Neuron (in vitro differentiated cells): ENCODE data around the gene SDF2L1.
"Not testable (repeated sequence)": the region's sequence is repeated elsewhere in the genome, so short reads cannot be mapped to it uniquely, and the experiment has no call there.

Source experiments
- H2AFZ ChIP-seq: one replicate; pipeline ENCODE4 v1.6.1; 2013; ENCODE audit warnings: low read depth, mild to moderate bottlenecking, inconsistent platforms, low read length, moderate library complexity
- H3K27me3 ChIP-seq: one replicate; pipeline ENCODE4 v1.6.1; 2013; ENCODE audit warnings: low read length; ENCODE audit not compliant: insufficient read depth
- H3K36me3 ChIP-seq: one replicate; pipeline ENCODE4 v1.6.1; 2013; ENCODE audit warnings: low read length; ENCODE audit not compliant: insufficient read depth
- H3K4me1 ChIP-seq: one replicate; pipeline ENCODE4 v1.6.1; 2013; ENCODE audit warnings: low read length; ENCODE audit not compliant: insufficient read depth
- H3K4me3 ChIP-seq: 2 replicates; pipeline ENCODE4 v1.5.1; 2013; ENCODE audit warnings: mild to moderate bottlenecking, low read length, moderate library complexity
- H3K9me3 ChIP-seq: one replicate; pipeline ENCODE4 v1.6.1; 2013; ENCODE audit warnings: low read length

SDF2L1 gene

DNA sequence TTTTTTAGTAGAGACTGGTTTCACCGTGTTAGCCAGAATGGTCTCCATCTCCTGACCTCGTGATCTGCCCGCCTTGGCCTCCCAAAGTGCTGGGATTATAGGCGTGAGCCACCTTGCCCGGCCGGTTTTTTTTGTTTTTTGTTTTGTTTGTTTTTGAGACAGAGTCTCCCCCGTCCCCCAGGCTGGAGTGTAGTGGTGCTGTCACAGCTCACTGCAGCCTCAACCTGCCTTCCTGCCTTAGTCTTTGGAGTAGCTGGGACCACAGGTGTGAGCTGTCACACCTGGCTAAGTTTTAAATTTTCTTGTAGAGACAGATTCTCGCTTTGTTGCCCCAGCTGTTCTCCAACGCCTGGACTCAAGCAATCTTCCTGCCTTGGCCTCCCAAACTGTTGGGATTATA is 26.9 kb downstream of the SDF2L1 start:
- H3K36me3 ChIP-seq: peaks cover 39% of the 10 kb centered on the region
- H3K4me3 ChIP-seq: no peak overlapping the region
- peaks cover 2% of the 10 kb centered on the region for H3K4me1 ChIP-seq
- H3K9me3 ChIP-seq: no peaks in the 10 kb centered on the region
- H2AFZ ChIP-seq: no peak overlapping the region
- H3K27me3 ChIP-seq: no peaks in the 10 kb centered on the region

- peaks cover 4% of the 10 kb centered on the region for H3K9me3 ChIP-seq
- H2AFZ ChIP-seq: no peak overlapping the region
- H3K4me3 ChIP-seq: no peak overlapping the region
- no peaks in the 10 kb centered on the region for H3K4me1 ChIP-seq
- H3K36me3 ChIP-seq: peaks cover 60% of the 10 kb centered on the region
- H3K27me3 ChIP-seq: no peaks in the 10 kb centered on the region
Observed at GRCh38 chr22:21672107-21672629, 30.1 kb downstream of the SDF2L1 start.

- H2AFZ ChIP-seq: no peak overlapping the region
- no peaks in the 10 kb centered on the region for H3K4me1 ChIP-seq
- no peak overlapping the region for H3K4me3 ChIP-seq
- no peaks in the 10 kb centered on the region for H3K27me3 ChIP-seq
- H3K9me3 ChIP-seq: peaks cover 4% of the 10 kb centered on the region
- peaks cover 62% of the 10 kb centered on the region for H3K36me3 ChIP-seq
Observed at GRCh38 chr22:21673534-21674321, 31.6 kb downstream of the SDF2L1 start.

GRCh38 chr22:21674638-21675245 is 32.6 kb downstream of the SDF2L1 start:
- H3K9me3 ChIP-seq: peaks cover 4% of the 10 kb centered on the region
- no peaks in the 10 kb centered on the region for H3K27me3 ChIP-seq
- peaks cover 59% of the 10 kb centered on the region for H3K36me3 ChIP-seq

DNA sequence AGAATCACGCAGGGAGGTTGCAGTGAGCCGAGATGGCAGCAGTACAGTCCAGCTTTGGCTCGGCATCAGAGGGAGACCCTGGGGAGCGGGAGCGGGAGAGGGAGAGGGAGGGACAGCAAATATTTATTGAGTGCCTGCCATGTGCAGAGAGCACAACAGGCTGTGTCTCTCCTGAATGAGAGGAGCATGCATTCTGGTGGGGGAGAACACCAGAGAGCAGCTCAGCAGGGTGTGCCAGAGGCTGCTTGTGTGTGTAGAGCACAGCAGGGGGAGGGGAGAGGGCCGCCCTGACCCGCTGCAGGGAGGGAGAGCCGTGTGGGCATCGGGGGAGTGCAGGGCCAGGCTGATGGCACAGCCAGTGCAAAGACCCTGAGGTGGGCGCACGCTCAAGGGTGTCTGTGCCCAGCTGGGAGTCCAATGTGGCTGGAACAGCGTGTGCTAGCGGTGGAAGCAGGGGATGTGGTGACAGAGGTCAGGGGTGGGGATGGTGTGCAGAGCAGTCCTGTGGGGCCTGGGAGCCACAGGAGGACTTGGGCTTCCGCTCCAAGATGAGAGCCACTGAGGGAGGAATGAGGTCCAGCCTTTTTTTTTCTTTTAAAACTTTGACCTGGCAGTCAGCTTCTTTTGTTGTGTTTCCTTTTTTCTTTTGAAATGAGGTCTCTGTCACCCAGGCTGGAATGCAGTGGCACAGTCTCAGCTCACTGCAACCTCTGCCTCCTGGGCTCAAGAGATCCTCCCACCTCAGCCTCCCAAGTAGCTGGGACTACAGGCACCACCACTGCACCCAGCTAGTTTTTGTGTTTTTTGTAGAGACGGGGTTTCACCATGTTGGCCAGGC is 35.7 kb downstream of the SDF2L1 start:
- H3K4me1 ChIP-seq: no peaks in the 10 kb centered on the region
- H3K27me3 ChIP-seq: no peaks in the 10 kb centered on the region
- H2AFZ ChIP-seq: no peak overlapping the region
- peaks cover 47% of the 10 kb centered on the region for H3K36me3 ChIP-seq
- H3K4me3 ChIP-seq: no peak overlapping the region
- peaks cover 4% of the 10 kb centered on the region for H3K9me3 ChIP-seq

More at GRCh38 chr22:21674638-21675245, 32.6 kb downstream of the SDF2L1 start:
- H3K4me3 ChIP-seq: no peak overlapping the region
- H3K4me1 ChIP-seq: no peaks in the 10 kb centered on the region
- no peak overlapping the region for H2AFZ ChIP-seq

- peaks cover 42% of the 10 kb centered on the region for H3K36me3 ChIP-seq
- H3K4me1 ChIP-seq, H3K27me3 ChIP-seq, H3K9me3 ChIP-seq, H2AFZ ChIP-seq, H3K4me3 ChIP-seq: not testable (repeated sequence)
Observed at GRCh38 chr22:21678842-21679241, 36.7 kb downstream of the SDF2L1 start.

DNA sequence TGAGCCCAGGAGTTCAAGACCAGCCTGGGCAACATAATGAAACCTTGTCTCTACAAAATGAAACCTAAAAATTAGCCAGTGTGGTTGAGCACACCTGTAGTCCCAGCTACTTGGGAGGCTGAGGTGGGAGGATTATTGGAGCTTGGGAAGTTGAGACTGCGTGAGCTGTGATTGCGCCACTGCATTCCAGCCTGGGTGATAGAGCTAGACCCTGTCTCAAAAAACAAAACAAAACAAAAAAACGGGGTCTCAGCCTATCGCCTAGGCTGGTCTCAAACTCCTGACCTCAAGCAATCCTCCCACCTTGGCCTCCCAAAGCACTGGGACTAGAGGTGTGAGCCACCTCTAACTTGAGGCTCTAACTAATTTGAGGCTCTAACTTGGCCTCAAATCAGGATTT is 37.3 kb downstream of the SDF2L1 start:
- H3K9me3 ChIP-seq: peaks cover 4% of the 10 kb centered on the region
- H3K36me3 ChIP-seq: peaks cover 36% of the 10 kb centered on the region
- no peaks in the 10 kb centered on the region for H3K4me1 ChIP-seq
- H3K27me3 ChIP-seq: no peaks in the 10 kb centered on the region
- no peak overlapping the region for H3K4me3 ChIP-seq
- no peak overlapping the region for H2AFZ ChIP-seq

DNA sequence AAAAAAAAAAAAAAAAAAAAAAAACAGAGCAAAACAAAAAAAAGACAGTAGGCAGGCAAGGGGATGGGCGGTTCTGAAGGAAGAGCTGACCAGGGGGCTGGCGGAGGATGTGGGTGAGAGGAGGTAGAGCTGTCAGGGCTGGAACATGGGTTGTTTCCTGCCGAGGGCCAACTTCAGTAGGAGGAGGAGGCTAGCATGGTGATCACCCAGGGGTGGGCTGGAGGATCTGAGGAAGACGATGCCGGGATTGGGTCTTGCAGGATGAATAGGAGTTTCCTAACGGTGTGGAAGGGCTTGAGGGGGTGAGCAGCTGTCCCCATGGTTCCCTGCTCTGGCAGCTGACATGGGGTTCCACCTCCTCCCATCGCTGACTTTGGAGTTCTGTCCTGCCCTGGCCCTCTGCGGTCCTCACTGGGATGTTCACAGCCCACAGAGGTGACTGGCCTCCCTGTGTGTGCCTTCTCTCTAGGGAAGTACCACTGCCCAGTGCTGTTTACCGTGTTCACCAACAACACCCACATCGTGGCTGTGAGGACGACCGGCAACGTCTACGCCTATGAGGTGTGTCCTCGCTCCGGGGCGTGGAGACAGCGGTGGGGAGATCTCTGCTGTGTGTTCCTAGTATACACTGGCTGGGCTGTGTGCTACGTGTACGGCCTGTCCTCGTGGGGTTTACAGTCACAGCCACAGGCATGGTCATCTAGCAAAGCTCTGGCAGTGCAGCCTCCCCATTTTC is 38.9 kb downstream of the SDF2L1 start:
- Histone ChIP-seq H3K4me1 (no peaks in the 10 kb centered on the region), H3K36me3 (peaks cover 24% of the 10 kb centered on the region), H3K27me3 (no peaks in the 10 kb centered on the region), H2AFZ (no peak overlapping the region), H3K4me3 (no peak overlapping the region), H3K9me3 (peaks cover under 1% of the 10 kb centered on the region)

DNA sequence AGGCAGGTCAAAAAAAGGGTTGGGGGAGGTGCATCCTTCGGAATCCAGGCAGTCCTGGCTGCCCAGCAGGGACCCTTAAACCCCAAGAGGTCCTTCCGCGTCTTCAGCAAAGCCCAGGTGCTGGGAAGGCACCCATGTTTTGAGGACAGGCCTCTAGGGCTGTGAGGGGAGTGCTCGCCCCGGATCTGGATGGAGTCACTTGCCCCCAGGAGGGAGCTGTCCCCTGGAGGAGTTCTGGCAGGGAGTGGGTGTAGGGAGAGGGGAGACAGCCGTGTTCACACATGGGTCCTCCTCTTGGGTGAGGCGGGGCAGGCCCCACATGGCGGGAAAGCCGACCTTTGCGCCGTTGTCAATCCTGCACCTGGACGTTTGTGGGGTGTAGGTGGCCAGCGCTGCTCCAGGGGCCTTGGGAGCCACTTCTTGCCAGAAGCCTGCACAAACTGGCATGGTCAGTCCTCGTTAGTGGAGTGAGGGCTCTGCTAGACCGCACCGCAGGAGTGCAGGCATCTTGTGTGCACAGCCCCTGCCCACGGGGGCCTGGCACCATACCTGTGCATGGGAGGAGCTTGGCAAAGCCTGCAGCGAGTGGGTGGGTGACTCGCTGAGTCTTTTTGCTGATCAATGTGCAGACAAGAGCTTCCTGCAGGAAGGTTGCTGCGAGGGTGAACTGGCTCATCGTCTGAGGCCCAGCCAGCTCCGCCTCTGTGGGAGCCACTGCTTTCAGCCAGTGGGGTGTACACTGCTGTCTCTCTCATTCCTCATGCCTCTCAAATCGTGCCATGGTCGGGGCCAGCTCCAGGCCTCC is 39.7 kb downstream of the SDF2L1 start:
- Histone ChIP-seq H3K4me3 (no peak overlapping the region), H3K4me1 (no peaks in the 10 kb centered on the region), H2AFZ (no peak overlapping the region), H3K36me3 (peaks cover 29% of the 10 kb centered on the region), H3K9me3 (no peaks in the 10 kb centered on the region), H3K27me3 (no peaks in the 10 kb centered on the region)

- Histone ChIP-seq H3K9me3 (no peaks in the 10 kb centered on the region), H3K27me3 (no peaks in the 10 kb centered on the region), H2AFZ (no peak overlapping the region), H3K36me3 (peaks cover 33% of the 10 kb centered on the region), H3K4me3 (no peak overlapping the region), H3K4me1 (no peaks in the 10 kb centered on the region)
Observed at GRCh38 chr22:21682385-21683175, 40.5 kb downstream of the SDF2L1 start.

DNA sequence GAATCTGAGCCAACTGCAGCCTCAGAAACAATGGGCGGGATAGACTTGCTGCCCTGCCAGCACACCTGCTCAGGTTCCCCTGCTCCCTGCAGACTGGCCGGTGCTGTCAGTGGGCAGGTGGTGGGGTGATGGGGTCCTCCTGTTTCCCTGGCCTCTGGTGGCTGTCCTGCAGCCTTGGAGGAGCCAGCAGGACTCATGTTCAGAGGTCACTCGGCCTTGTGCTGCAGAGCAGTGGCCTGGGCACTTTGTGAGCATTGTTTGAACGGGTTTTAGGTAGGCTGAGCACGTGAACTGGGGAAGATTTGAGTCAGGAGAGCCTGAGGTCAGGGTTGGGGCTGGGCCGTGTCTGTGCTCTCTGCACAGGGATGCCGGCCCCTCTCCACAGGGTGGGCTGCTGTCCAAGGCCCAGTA is 41.3 kb downstream of the SDF2L1 start:
- no peaks in the 10 kb centered on the region for H3K27me3 ChIP-seq
- no peaks in the 10 kb centered on the region for H3K9me3 ChIP-seq
- H3K4me1 ChIP-seq: no peaks in the 10 kb centered on the region
- peaks cover 38% of the 10 kb centered on the region for H3K36me3 ChIP-seq
- no peak overlapping the region for H2AFZ ChIP-seq
- no peak overlapping the region for H3K4me3 ChIP-seq
